DMS153 treated with DMSO at 0.1 percent for 48 hours (cell line): ENCODE data around the gene TOR3A.
"Not testable (repeated sequence)": the region's sequence is repeated elsewhere in the genome, so short reads cannot be mapped to it uniquely, and the experiment has no call there.

Experiments used
- DNase-seq: peaks from one replicate; lab custom pipeline; 2025; ENCODE audit not compliant: unreplicated experiment; lab: John Stamatoyannopoulos, UW

TOR3A gene

GRCh38 chr1:179081687-179082332 lies at the start of gene TOR3A:
Gene TOR3A, plus strand, starts transcription at chr1:179082070. Its CDS starts 59 bp downstream, at chr1:179082129.
- peak; percentile 93 for DNase-seq

GRCh38 chr1:179034720-179035119 lies 47.1 kb upstream of the TOR3A start:
- DNase-seq, result no peak

GRCh38 chr1:179036844-179037465 lies 44.9 kb upstream of the TOR3A start:
- DNase-seq, result no peak

GRCh38 chr1:179038528-179039281 lies 43.2 kb upstream of the TOR3A start:
- DNase-seq, result peak; percentile 17

- DNase-seq, result not testable (repeated sequence)
Observed at GRCh38 chr1:179039502-179040174, 42.2 kb upstream of the TOR3A start.

GRCh38 chr1:179040175-179040551 lies 41.7 kb upstream of the TOR3A start:
- not testable (repeated sequence) for DNase-seq

- DNase-seq, result no peak
Observed at GRCh38 chr1:179042087-179042486, 39.8 kb upstream of the TOR3A start.

GRCh38 chr1:179042700-179043099 lies 39.2 kb upstream of the TOR3A start:
- DNase-seq, result no peak

GRCh38 chr1:179043266-179043665 lies 38.6 kb upstream of the TOR3A start:
- DNase-seq, result no peak

GRCh38 chr1:179043907-179044306 lies 38.0 kb upstream of the TOR3A start:
- no peak for DNase-seq

- no peak for DNase-seq
Observed at GRCh38 chr1:179046808-179047635, 34.8 kb upstream of the TOR3A start.

GRCh38 chr1:179047636-179047997 lies 34.3 kb upstream of the TOR3A start:
- no peak for DNase-seq

GRCh38 chr1:179048339-179049124 lies 33.3 kb upstream of the TOR3A start:
- DNase-seq, result no peak

- DNase-seq, result no peak
Observed at GRCh38 chr1:179052776-179053175, 29.1 kb upstream of the TOR3A start.

- no peak for DNase-seq
Observed at GRCh38 chr1:179053486-179053885, 28.4 kb upstream of the TOR3A start.

GRCh38 chr1:179055937-179056336 lies 25.9 kb upstream of the TOR3A start:
- no peak for DNase-seq

GRCh38 chr1:179058487-179059483 lies 23.1 kb upstream of the TOR3A start:
- no peak for DNase-seq

GRCh38 chr1:179061360-179062282 lies 20.2 kb upstream of the TOR3A start:
- DNase-seq, result no peak
